ENCODE data around the gene DGKB. TPM values are rescaled to one million over a fixed set of nuclear protein-coding genes. Genes with fewer than 3 reads are reported as not detected.

The DGKB gene
- total and polyA plus RNA-seq, 2 donors from 2014 or later: 0.26 to 1.5 TPM

- Histone ChIP-seq H3K36me3 (ENCODE audit: control insufficient read depth in 2 of 3, insufficient read depth in 3 of 3, low read length in 3 of 3) (no peaks in the 10 kb centered on the region), H3K4me3 (ENCODE audit: low read length in 3 of 3) (no peak overlapping the region), H3K27me3 (ENCODE audit: control insufficient read depth, insufficient read depth, low read length) (no peaks in the 10 kb centered on the region), H3K9me3 (ENCODE audit: control insufficient read depth in 2 of 3, insufficient read depth in 1 of 3, low read length in 3 of 3) (peaks cover 0 to under 1% (median 0%) of the 10 kb centered on the region in 3 donors), H3K9ac (ENCODE audit: low read length in 3 of 3) (no peak overlapping the region), H3K4me1 (ENCODE audit: control insufficient read depth in 2 of 3, insufficient read depth in 2 of 3, low read depth in 1 of 3, low read length in 3 of 3) (no peaks in the 10 kb centered on the region), H3K27ac (ENCODE audit: low read depth in 2 of 2, low read length in 2 of 2) (no peak overlapping the region)
- TF ChIP-seq CTCF (IDR thresholded peaks at IDR 0.05; ENCODE audit: borderline replicate concordance, extremely low read depth, insufficient read depth): no peak
- no peak for DNase-seq
- intact Hi-C loops (cut with DNase I): no loop called here
- FAIRE-seq: no peak
These were observed 297.9 kb downstream of the DGKB start for GRCh38 chr7:14604606-14605005.

GRCh38 chr7:14602851-14603250, 299.7 kb downstream of the DGKB start:
- Histone ChIP-seq H3K9ac (ENCODE audit: low read length in 3 of 3) (no peak overlapping the region), H3K27me3 (ENCODE audit: control insufficient read depth, insufficient read depth, low read length) (no peaks in the 10 kb centered on the region), H3K4me1 (ENCODE audit: control insufficient read depth in 2 of 3, insufficient read depth in 2 of 3, low read depth in 1 of 3, low read length in 3 of 3) (no peaks in the 10 kb centered on the region), H3K4me3 (ENCODE audit: low read length in 3 of 3) (no peak overlapping the region), H3K9me3 (ENCODE audit: control insufficient read depth in 2 of 3, insufficient read depth in 1 of 3, low read length in 3 of 3) (no peaks in the 10 kb centered on the region), H3K36me3 (ENCODE audit: control insufficient read depth in 2 of 3, insufficient read depth in 3 of 3, low read length in 3 of 3) (no peaks in the 10 kb centered on the region), H3K27ac (ENCODE audit: low read depth in 2 of 2, low read length in 2 of 2) (no peak overlapping the region)
- intact Hi-C loops (cut with DNase I): no loop called here
- FAIRE-seq: no peak
- no peak for TF ChIP-seq CTCF (IDR thresholded peaks at IDR 0.05; ENCODE audit: borderline replicate concordance, extremely low read depth, insufficient read depth)
- no peak for DNase-seq

GRCh38 chr7:14600766-14601367, 301.7 kb downstream of the DGKB start:
- H3K4me3 ChIP-seq (ENCODE audit: low read length in 3 of 3): no peak overlapping the region
- H3K4me1 ChIP-seq (ENCODE audit: control insufficient read depth in 2 of 3, insufficient read depth in 2 of 3, low read depth in 1 of 3, low read length in 3 of 3): no peaks in the 10 kb centered on the region
- H3K27me3 ChIP-seq (ENCODE audit: control insufficient read depth, insufficient read depth, low read length): no peaks in the 10 kb centered on the region
- no peaks in the 10 kb centered on the region for H3K9me3 ChIP-seq (ENCODE audit: control insufficient read depth in 2 of 3, insufficient read depth in 1 of 3, low read length in 3 of 3)
- DNase-seq (peak in 1 of 5 donors; percentile 8), FAIRE-seq (no peak)
- TF ChIP-seq CTCF (IDR thresholded peaks at IDR 0.05; ENCODE audit: borderline replicate concordance, extremely low read depth, insufficient read depth): no peak
- no peak overlapping the region for H3K27ac ChIP-seq (ENCODE audit: low read depth in 2 of 2, low read length in 2 of 2)
- intact Hi-C loops (cut with DNase I): no loop called here
- no peaks in the 10 kb centered on the region for H3K36me3 ChIP-seq (ENCODE audit: control insufficient read depth in 2 of 3, insufficient read depth in 3 of 3, low read length in 3 of 3)
- H3K9ac ChIP-seq (ENCODE audit: low read length in 3 of 3): no peak overlapping the region

GRCh38 chr7:14598978-14599377, 303.6 kb downstream of the DGKB start:
- DNase-seq (no peak), FAIRE-seq (no peak)

More at GRCh38 chr7:14598978-14599377, 303.6 kb downstream of the DGKB start:
- intact Hi-C loops (cut with DNase I): no loop called here
- Histone ChIP-seq H3K27me3 (ENCODE audit: control insufficient read depth, insufficient read depth, low read length) (no peaks in the 10 kb centered on the region), H3K27ac (ENCODE audit: low read depth in 2 of 2, low read length in 2 of 2) (no peak overlapping the region), H3K9me3 (ENCODE audit: control insufficient read depth in 2 of 3, insufficient read depth in 1 of 3, low read length in 3 of 3) (no peaks in the 10 kb centered on the region), H3K4me1 (ENCODE audit: control insufficient read depth in 2 of 3, insufficient read depth in 2 of 3, low read depth in 1 of 3, low read length in 3 of 3) (no peaks in the 10 kb centered on the region), H3K4me3 (ENCODE audit: low read length in 3 of 3) (no peak overlapping the region), H3K36me3 (ENCODE audit: control insufficient read depth in 2 of 3, insufficient read depth in 3 of 3, low read length in 3 of 3) (no peaks in the 10 kb centered on the region), H3K9ac (ENCODE audit: low read length in 3 of 3) (no peak overlapping the region)
- no peak for TF ChIP-seq CTCF (IDR thresholded peaks at IDR 0.05; ENCODE audit: borderline replicate concordance, extremely low read depth, insufficient read depth)

Measured in kidney (tissue), 14 donors.